Neuronal stem cell (in vitro differentiated cells): ENCODE data around the gene SYT7.
A peak's percentile ranks its signal among the peaks of the same experiment; 100 is the strongest.
"Not testable (repeated sequence)": the region's sequence is repeated elsewhere in the genome, so short reads cannot be mapped to it uniquely, and the experiment has no call there.

Experiments
- DNase-seq: peaks from one replicate; pipeline ENCODE4 v3.0.0-alpha.2; 2013; ENCODE audit warnings: low spot score
- H2AFZ ChIP-seq: one replicate; pipeline ENCODE4 v1.6.1; 2013; ENCODE audit warnings: mild to moderate bottlenecking, low read length, inconsistent platforms
- H2AK5ac ChIP-seq: 2 replicates; pipeline ENCODE4 v1.6.1; 2013; ENCODE audit warnings: low read depth, mild to moderate bottlenecking, inconsistent platforms, low read length, moderate library complexity, mixed read lengths
- H2BK120ac ChIP-seq: 2 replicates; pipeline ENCODE4 v1.6.1; 2013; ENCODE audit warnings: low read depth, mild to moderate bottlenecking, inconsistent platforms, low read length, moderate library complexity, mixed read lengths
- H2BK12ac ChIP-seq: one replicate; pipeline ENCODE4 v1.6.1; 2013; ENCODE audit warnings: low read length, inconsistent platforms
- H2BK15ac ChIP-seq: 2 replicates; pipeline ENCODE4 v1.6.1; 2013; ENCODE audit warnings: mild to moderate bottlenecking, low read length, inconsistent platforms, mixed read lengths
- H2BK5ac ChIP-seq: one replicate; pipeline ENCODE4 v1.6.1; 2013; ENCODE audit warnings: inconsistent platforms, mild to moderate bottlenecking, low read length, moderate library complexity
- H3K14ac ChIP-seq: one replicate; pipeline ENCODE4 v1.6.1; 2013; ENCODE audit warnings: low read length, inconsistent platforms
- H3K18ac ChIP-seq: 2 replicates; pipeline ENCODE4 v1.6.1; 2013; ENCODE audit warnings: low read length, inconsistent platforms
- H3K23ac ChIP-seq: 2 replicates; pipeline ENCODE4 v1.6.1; 2013; ENCODE audit warnings: low read depth, mild to moderate bottlenecking, mixed read lengths, low read length, inconsistent platforms; ENCODE audit not compliant: poor library complexity
- H3K27ac ChIP-seq: replicated peaks from 3 replicates; pipeline ENCODE4 v1.5.1; 2013; ENCODE audit warnings: low read length, inconsistent platforms
- H3K27me3 ChIP-seq, 3 experiments: 2 replicates each; pipeline ENCODE4 v1.6.1; 2013; ENCODE audit warnings: low read length in 3 of 3, mild to moderate bottlenecking in 2 of 3, inconsistent platforms in 1 of 3, low read depth in 1 of 3, mixed read lengths in 1 of 3, moderate library complexity in 1 of 3; ENCODE audit not compliant: control insufficient read depth in 3 of 3, insufficient read depth in 3 of 3
- H3K36me3 ChIP-seq, 2 donors: replicated peaks in 1 of 2; 2 replicates each; pipeline ENCODE4 v1.6.1; 2013; ENCODE audit warnings: low read length in 2 of 2; ENCODE audit not compliant: control insufficient read depth in 2 of 2, insufficient read depth in 2 of 2
- H3K4ac ChIP-seq: 2 replicates; pipeline ENCODE4 v1.6.1; 2013; ENCODE audit warnings: inconsistent platforms, mild to moderate bottlenecking, low read length, moderate library complexity
- H3K4me1 ChIP-seq, 2 donors: 1 replicate in 1 of 2; 2 replicates in 1 of 2; pipeline ENCODE4 v1.6.1; 2013; ENCODE audit warnings: low read length in 2 of 2, low read depth in 1 of 2; ENCODE audit not compliant: control insufficient read depth in 2 of 2, insufficient read depth in 1 of 2
- H3K4me2 ChIP-seq: one replicate; pipeline ENCODE4 v1.6.1; 2013; ENCODE audit warnings: mild to moderate bottlenecking, low read length, inconsistent platforms; ENCODE audit not compliant: insufficient read depth, poor library complexity, severe bottlenecking
- H3K4me3 ChIP-seq, 2 donors: 2 replicates each; pipeline ENCODE4 v1.5.1; 2013; ENCODE audit warnings: low read length in 2 of 2, mild to moderate bottlenecking in 2 of 2, inconsistent platforms in 1 of 2, moderate library complexity in 1 of 2
- H3K79me1 ChIP-seq: one replicate; pipeline ENCODE4 v1.6.1; 2013; ENCODE audit warnings: low read depth, mild to moderate bottlenecking, inconsistent platforms, low read length, moderate library complexity
- H3K9ac ChIP-seq: one replicate; pipeline ENCODE4 v1.6.1; 2013; ENCODE audit warnings: mild to moderate bottlenecking, low read depth, low read length, inconsistent platforms; ENCODE audit not compliant: poor library complexity
- H3K9me3 ChIP-seq, 2 donors: replicated peaks in 1 of 2; 2 replicates each; pipeline versions ENCODE3 to v1.6.1; 2013; ENCODE audit warnings: low read length in 2 of 2, mild to moderate bottlenecking in 2 of 2, inconsistent platforms in 1 of 2, low read depth in 1 of 2, mixed read lengths in 1 of 2, moderate library complexity in 1 of 2; ENCODE audit not compliant: control insufficient read depth in 2 of 2, insufficient read depth in 1 of 2
- H4K8ac ChIP-seq: one replicate; pipeline ENCODE4 v1.6.1; 2013; ENCODE audit warnings: low read depth, mild to moderate bottlenecking, inconsistent platforms, low read length, moderate library complexity
- H4K91ac ChIP-seq: one replicate; pipeline ENCODE4 v1.6.1; 2013; ENCODE audit warnings: low read length, low read depth, mild to moderate bottlenecking, inconsistent platforms; ENCODE audit not compliant: poor library complexity
- WGBS, 2 donors: extraction: QIAGEN DNeasy Blood & Tissue Kit; methylation state at CpG; one replicate each; pipeline ENCODE4 v1.1.7; 2013; ENCODE audit warnings: missing lambda C conversion rate in 2 of 2, mixed read lengths in 1 of 2; ENCODE audit not compliant: insufficient read length in 2 of 2, insufficient replicate concordance in 1 of 2; ENCODE audit errors: extremely low coverage in 2 of 2; 5-methylcytosine and 5-hydroxymethylcytosine counted together

The SYT7 gene

GRCh38 chr11:61480261-61480993 lies 100.4 kb downstream of the SYT7 start:
- H3K4me3 ChIP-seq, result no peak overlapping the region
- no peak overlapping the region for H3K9ac ChIP-seq
- no peaks in the 10 kb centered on the region for H3K36me3 ChIP-seq
- no peak overlapping the region for H4K8ac ChIP-seq
- no peak overlapping the region for H3K27ac ChIP-seq
- DNase-seq, result no peak
- H2BK5ac ChIP-seq, result no peak overlapping the region
- H2BK15ac ChIP-seq, result no peak overlapping the region
- H3K9me3 ChIP-seq, result no peaks in the 10 kb centered on the region
- H3K18ac ChIP-seq, result no peak overlapping the region
- no peak overlapping the region for H3K4me2 ChIP-seq
- peaks cover 2% of the 10 kb centered on the region for H3K79me1 ChIP-seq
- no peak overlapping the region for H4K91ac ChIP-seq
- H2AFZ ChIP-seq, result no peak overlapping the region
- H3K4me1 ChIP-seq, result peaks cover 26 to 32% of the 10 kb centered on the region in 2 donors
- H3K23ac ChIP-seq, result no peak overlapping the region
- H2BK12ac ChIP-seq, result no peak overlapping the region
- no peak overlapping the region for H2BK120ac ChIP-seq
- H3K14ac ChIP-seq, result no peak overlapping the region
- no peak overlapping the region for H2AK5ac ChIP-seq
- H3K27me3 ChIP-seq, result peaks cover 0 to 2% (median 0%) of the 10 kb centered on the region in 3 experiments
- H3K4ac ChIP-seq, result no peak overlapping the region
- no CpG with 5 or more reads among the region's 15 CpGs for WGBS, 2 donors

DNA sequence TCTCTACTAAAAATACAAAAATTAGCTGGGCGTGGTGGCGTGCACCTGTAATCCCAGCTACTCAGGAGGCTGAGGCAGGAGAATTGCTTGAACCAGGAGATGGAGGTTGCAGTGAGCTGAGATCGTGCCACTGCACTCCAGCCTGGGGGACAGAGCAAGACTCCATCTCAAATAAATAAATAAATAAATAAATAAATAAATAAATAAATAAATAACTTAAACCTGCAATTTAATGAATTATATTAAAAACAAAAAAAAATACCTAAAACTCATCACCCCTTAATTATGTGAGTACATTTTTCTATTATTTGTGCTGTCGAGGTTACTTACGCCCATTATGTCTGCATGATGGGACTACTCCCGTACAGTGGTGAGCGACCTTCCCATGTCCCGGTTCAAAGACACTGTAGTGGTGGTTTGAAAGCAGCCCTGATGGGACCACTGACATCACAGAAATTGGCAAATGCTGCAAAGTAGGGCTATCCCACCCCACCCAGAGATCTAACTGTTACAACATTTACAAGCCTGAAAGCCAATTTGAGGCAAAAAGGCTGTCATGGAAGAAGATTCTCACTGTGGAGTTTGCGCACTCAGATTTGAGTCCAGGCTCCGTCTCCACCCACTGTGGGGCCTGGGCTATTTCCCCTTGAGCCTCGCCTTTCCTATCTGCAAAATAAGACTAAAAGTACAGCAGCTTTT lies 101.4 kb downstream of the SYT7 start:
- not testable (repeated sequence) for H3K9me3 ChIP-seq, H2BK120ac ChIP-seq, H4K8ac ChIP-seq, H3K36me3 ChIP-seq, H3K18ac ChIP-seq, H3K4me3 ChIP-seq, H3K27ac ChIP-seq, H4K91ac ChIP-seq, H2BK15ac ChIP-seq, H3K9ac ChIP-seq, H3K27me3 ChIP-seq, H3K23ac ChIP-seq, H3K4ac ChIP-seq, H2BK12ac ChIP-seq, H2BK5ac ChIP-seq, H3K14ac ChIP-seq, H3K79me1 ChIP-seq, H2AFZ ChIP-seq, DNase-seq, H3K4me2 ChIP-seq
- Histone ChIP-seq H3K4me1 (peaks cover 26 to 32% of the 10 kb centered on the region in 2 donors), H2AK5ac (peak overlapping the region; percentile 7)
- WGBS, 2 donors, result no CpG with 5 or more reads among the region's 11 CpGs

DNA sequence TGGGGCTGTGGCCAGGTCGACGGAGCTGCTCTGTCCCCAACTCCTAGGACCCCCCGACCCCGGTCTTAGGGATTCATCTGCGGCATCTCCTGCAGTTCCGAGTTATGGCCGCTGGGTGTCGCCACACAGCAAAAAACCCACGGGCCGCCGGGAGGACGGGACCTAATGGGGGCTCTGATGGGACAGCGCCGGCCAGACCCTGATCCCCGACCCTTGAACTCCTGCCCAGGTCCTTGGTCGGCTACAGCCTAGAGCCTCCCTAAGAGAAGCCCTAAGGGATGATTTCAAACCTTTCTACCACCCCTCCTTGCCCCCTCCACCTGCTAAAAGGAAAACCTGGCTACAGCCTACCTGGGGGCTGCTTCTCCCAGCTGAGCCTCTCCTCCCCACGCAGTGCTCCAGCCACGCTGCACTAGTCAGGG lies 103.1 kb downstream of the SYT7 start:
- Histone ChIP-seq H3K23ac (no peak overlapping the region), H2AFZ (no peak overlapping the region), H2BK15ac (no peak overlapping the region), H3K4me2 (no peak overlapping the region), H3K27ac (no peak overlapping the region), H3K79me1 (peaks cover 2% of the 10 kb centered on the region), H3K36me3 (peaks cover 0 to 13% of the 10 kb centered on the region in 2 donors), H3K14ac (no peak overlapping the region), H3K9ac (no peak overlapping the region), H2BK5ac (no peak overlapping the region), H4K8ac (no peak overlapping the region), H3K27me3 (peaks cover 0 to 2% (median 0%) of the 10 kb centered on the region in 3 experiments), H2BK120ac (no peak overlapping the region), H3K9me3 (no peaks in the 10 kb centered on the region), H2AK5ac (peak overlapping the region; percentile 57), H3K4me1 (peaks cover 26 to 27% of the 10 kb centered on the region in 2 donors), H2BK12ac (peak overlapping the region; percentile 44), H3K18ac (peak overlapping the region; percentile 48), H4K91ac (no peak overlapping the region), H3K4ac (no peak overlapping the region), H3K4me3 (no peak overlapping the region)
- peak; percentile 76 for DNase-seq
- no CpG with 5 or more reads among the region's 18 CpGs for WGBS, 2 donors

- WGBS, 2 donors, result no CpG with 5 or more reads among the region's 8 CpGs
- no peak overlapping the region for H3K9ac ChIP-seq
- no peak overlapping the region for H3K4me2 ChIP-seq
- no peak overlapping the region for H3K4ac ChIP-seq
- peaks cover 0 to 2% (median 0%) of the 10 kb centered on the region in 3 experiments for H3K27me3 ChIP-seq
- H3K79me1 ChIP-seq, result peaks cover 2% of the 10 kb centered on the region
- no peak for DNase-seq
- H3K4me1 ChIP-seq, result peaks cover 20 to 23% of the 10 kb centered on the region in 2 donors
- no peak overlapping the region for H3K23ac ChIP-seq
- no peak overlapping the region for H3K4me3 ChIP-seq
- no peak overlapping the region for H2BK5ac ChIP-seq
- no peak overlapping the region for H3K18ac ChIP-seq
- H3K14ac ChIP-seq, result no peak overlapping the region
- H2BK120ac ChIP-seq, result no peak overlapping the region
- no peak overlapping the region for H2BK15ac ChIP-seq
- H2BK12ac ChIP-seq, result no peak overlapping the region
- no peak overlapping the region for H3K27ac ChIP-seq
- H4K8ac ChIP-seq, result no peak overlapping the region
- H2AFZ ChIP-seq, result no peak overlapping the region
- no peaks in the 10 kb centered on the region for H3K9me3 ChIP-seq
- no peak overlapping the region for H2AK5ac ChIP-seq
- H4K91ac ChIP-seq, result no peak overlapping the region
- H3K36me3 ChIP-seq, result peaks cover 0 to 16% of the 10 kb centered on the region in 2 donors
Measured at GRCh38 chr11:61477126-61477525, 103.8 kb downstream of the SYT7 start.
